IMR-90 (cell line): ENCODE data around the gene ABCB9. TPM values are rescaled to one million over a fixed set of nuclear protein-coding genes. Genes with fewer than 3 reads are reported as not detected.

ENCODE experiments used
- ATAC-seq: fragments of 200-7000 bp; cut with Tn5 transposase; 2 replicates; pipeline ENCODE4 v1.9.1; 2020; ENCODE audit warnings: low read depth, mild to moderate bottlenecking, moderate library complexity
- BruUV-seq: library from RNA; stranded (reverse); fragments of 400-500 nt; replicated peaks from 2 replicates; lab custom pipeline; 2021; lab: Mats Ljungman, UMichigan
- CTCF ChIA-PET: fragments of 300-600 bp; formaldehyde crosslinking; extraction: SDS; loops from one replicate; lab custom pipeline; 2021; ENCODE audit warnings: antibody characterized with exemption; lab: Yijun Ruan, JAX
- POLR2A ChIA-PET: fragments of 300-600 bp; sonication (Branson Sonifier 250); formaldehyde crosslinking; loops from one replicate; lab custom pipeline; 2022; ENCODE audit warnings: antibody characterized with exemption; ENCODE audit not compliant: unreplicated experiment; lab: Charles Lee
- DNase-seq: peaks from one replicate; pipeline ENCODE4 v3.0.0; 2013
- H2AFZ ChIP-seq: replicated peaks from 2 replicates; pipeline ENCODE3; 2013; ENCODE audit warnings: low read length, mild to moderate bottlenecking; ENCODE audit not compliant: poor library complexity
- H2AK5ac ChIP-seq: 2 replicates; pipeline ENCODE4 v1.6.1; 2013; ENCODE audit warnings: low read depth, low read length, inconsistent platforms
- H2AK9ac ChIP-seq: replicated peaks from 2 replicates; pipeline ENCODE3; 2013; ENCODE audit warnings: mild to moderate bottlenecking, low read depth, low read length, moderate library complexity; ENCODE audit not compliant: poor library complexity
- H2BK120ac ChIP-seq: 2 replicates; pipeline ENCODE4 v1.6.1; 2013; ENCODE audit warnings: low read depth, low read length, inconsistent platforms
- H2BK15ac ChIP-seq: 3 replicates; pipeline ENCODE4 v1.6.1; 2013; ENCODE audit warnings: low read depth, low read length, inconsistent platforms
- H2BK20ac ChIP-seq: 2 replicates; pipeline ENCODE4 v1.6.1; 2013; ENCODE audit warnings: low read depth, mild to moderate bottlenecking, inconsistent platforms, low read length, moderate library complexity
- H2BK5ac ChIP-seq: 2 replicates; pipeline ENCODE4 v1.6.1; 2013; ENCODE audit warnings: mild to moderate bottlenecking, low read depth, low read length, inconsistent platforms; ENCODE audit not compliant: poor library complexity, severe bottlenecking
- H3K14ac ChIP-seq: replicated peaks from 2 replicates; pipeline ENCODE4 v1.6.1; 2013; ENCODE audit warnings: low read depth, low read length, inconsistent platforms
- H3K18ac ChIP-seq: 2 replicates; pipeline ENCODE4 v1.6.1; 2013; ENCODE audit warnings: low read depth, low read length, control low read depth
- H3K23ac ChIP-seq: 2 replicates; pipeline ENCODE4 v1.6.1; 2013; ENCODE audit warnings: low read depth, low read length, inconsistent platforms
- H3K27ac ChIP-seq: 2 replicates; pipeline ENCODE4 v1.5.1; 2013; ENCODE audit warnings: mild to moderate bottlenecking, control low read depth, low read length; ENCODE audit not compliant: insufficient read depth
- H3K27me3 ChIP-seq: 2 replicates; pipeline ENCODE4 v1.6.1; 2013; ENCODE audit warnings: low read length; ENCODE audit not compliant: control insufficient read depth, insufficient read depth
- H3K36me3 ChIP-seq: 2 replicates; pipeline ENCODE4 v1.6.1; 2013; ENCODE audit warnings: low read length, mixed read lengths; ENCODE audit not compliant: control insufficient read depth, insufficient read depth
- H3K4ac ChIP-seq: 2 replicates; pipeline ENCODE4 v1.6.1; 2013; ENCODE audit warnings: low read depth, low read length, inconsistent platforms
- H3K4me1 ChIP-seq: 2 replicates; pipeline ENCODE4 v1.6.1; 2013; ENCODE audit warnings: low read length, mixed read lengths; ENCODE audit not compliant: control insufficient read depth, insufficient read depth
- H3K4me2 ChIP-seq: 2 replicates; pipeline ENCODE4 v1.6.1; 2013; ENCODE audit warnings: low read depth, mild to moderate bottlenecking, control low read depth, low read length, moderate library complexity
- H3K4me3 ChIP-seq: 2 replicates; pipeline ENCODE4 v1.5.1; 2013; ENCODE audit warnings: low read depth, mild to moderate bottlenecking, control low read depth, low read length, moderate library complexity; ENCODE audit not compliant: insufficient read depth
- H3K56ac ChIP-seq: 2 replicates; pipeline ENCODE4 v1.6.1; 2013; ENCODE audit warnings: low read length, inconsistent platforms; ENCODE audit not compliant: insufficient read depth; ENCODE audit errors: extremely low read depth
- H3K79me1 ChIP-seq, 2 experiments: 2 replicates each; pipeline ENCODE4 v1.6.1; 2013; ENCODE audit warnings: low read length in 2 of 2, inconsistent platforms in 1 of 2, low read depth in 1 of 2
- H3K9ac ChIP-seq: 2 replicates; pipeline ENCODE4 v1.6.1; 2013; ENCODE audit warnings: low read depth, low read length, control low read depth
- H3K9me1 ChIP-seq: 2 replicates; pipeline ENCODE4 v1.6.1; 2013; ENCODE audit warnings: low read length, inconsistent platforms; ENCODE audit not compliant: insufficient read depth
- H3K9me3 ChIP-seq: 2 replicates; pipeline ENCODE4 v1.6.1; 2013; ENCODE audit warnings: low read length; ENCODE audit not compliant: control insufficient read depth, insufficient read depth
- H4K20me1 ChIP-seq: 2 replicates; pipeline ENCODE4 v1.6.1; 2013; ENCODE audit warnings: low read length, inconsistent platforms; ENCODE audit not compliant: insufficient read depth
- H4K5ac ChIP-seq: 2 replicates; pipeline ENCODE4 v1.6.1; 2013; ENCODE audit warnings: mild to moderate bottlenecking, low read depth, low read length, control low read depth
- H4K8ac ChIP-seq, 2 experiments: 2 replicates each; pipeline ENCODE4 v1.6.1; 2013; ENCODE audit warnings: low read depth in 2 of 2, low read length in 2 of 2, control low read depth in 1 of 2, inconsistent platforms in 1 of 2
- H4K91ac ChIP-seq: 2 replicates; pipeline ENCODE4 v1.6.1; 2013; ENCODE audit warnings: low read depth, low read length, inconsistent platforms; ENCODE audit not compliant: insufficient read depth
- BHLHE40 ChIP-seq: fragments of 150-350 bp; IDR thresholded peaks from 2 replicates; pipeline ENCODE4 v1.6.1; 2016; ENCODE audit warnings: mild to moderate bottlenecking, low read depth, low read length
- CHD1 ChIP-seq: IDR thresholded peaks from 2 replicates; pipeline ENCODE4 v1.6.1; 2012; ENCODE audit warnings: low read depth, low read length, improper control_type of control experiment
- ELK1 ChIP-seq: fragments of 150-350 bp; IDR thresholded peaks from 2 replicates; pipeline ENCODE4 v1.6.1; 2016; ENCODE audit warnings: low read depth, mild to moderate bottlenecking, low read length, moderate library complexity, borderline replicate concordance
- POLR2A ChIP-seq: IDR thresholded peaks from 2 replicates; pipeline ENCODE4 v1.6.1; 2012; ENCODE audit warnings: mild to moderate bottlenecking, low read depth, low read length
- SMC3 ChIP-seq: fragments of 150-350 bp; IDR thresholded peaks from 2 replicates; pipeline ENCODE4 v1.6.1; 2016; ENCODE audit warnings: low read depth, mild to moderate bottlenecking, antibody characterized with exemption, low read length, moderate library complexity
- WGBS, 2 experiments: methylation state at CpG; one replicate each; pipeline versions ENCODE4 v1.1.5 to v1.1.7; 2013; ENCODE audit warnings: missing lambda C conversion rate in 2 of 2; ENCODE audit not compliant: insufficient read length in 1 of 2; ENCODE audit errors: extremely low coverage in 2 of 2; 5-methylcytosine and 5-hydroxymethylcytosine counted together
- dilution Hi-C: fragments of 300-500 bp; cut with HindIII; formaldehyde crosslinking; loops from one replicate; pipeline ENCODE4 v1.14.3; 2018; ENCODE audit warnings: low sequenced_read_pairs; ENCODE audit not compliant: unreplicated experiment
- in situ Hi-C: fragments of 300-500 bp; cut with MboI; formaldehyde crosslinking; loops from 3 replicates; pipeline ENCODE4 v1.14.3; 2019; ENCODE audit warnings: low sequenced_read_pairs, inconsistent platforms, mixed read lengths
- intact Hi-C: fragments of 100-400 bp; cut with micrococcal nuclease; formaldehyde crosslinking; loops from 2 replicates; pipeline ENCODE4 v1.10.0; 2022
- polyA plus RNA-seq, 3 experiments: library from polyadenylated mRNA; depleted of rRNA; stranded (reverse); fragments of >200 nt; gene quantifications; 2 replicates each; pipeline ENCODE4 v1.2.3, GENCODE V29; 2012; ENCODE audit warnings: low replicate concordance in 1 of 3
- total RNA-seq: library from RNA; depleted of rRNA; stranded (reverse); fragments of >200 nt; gene quantifications from 2 replicates; pipeline ENCODE4 v1.2.3, GENCODE V29; 2012

The ABCB9 gene
- total and polyA plus RNA-seq, 2 of the 4 experiments (the other 2 are of a cell fraction), result 5.6 to 8.3 TPM

DNA sequence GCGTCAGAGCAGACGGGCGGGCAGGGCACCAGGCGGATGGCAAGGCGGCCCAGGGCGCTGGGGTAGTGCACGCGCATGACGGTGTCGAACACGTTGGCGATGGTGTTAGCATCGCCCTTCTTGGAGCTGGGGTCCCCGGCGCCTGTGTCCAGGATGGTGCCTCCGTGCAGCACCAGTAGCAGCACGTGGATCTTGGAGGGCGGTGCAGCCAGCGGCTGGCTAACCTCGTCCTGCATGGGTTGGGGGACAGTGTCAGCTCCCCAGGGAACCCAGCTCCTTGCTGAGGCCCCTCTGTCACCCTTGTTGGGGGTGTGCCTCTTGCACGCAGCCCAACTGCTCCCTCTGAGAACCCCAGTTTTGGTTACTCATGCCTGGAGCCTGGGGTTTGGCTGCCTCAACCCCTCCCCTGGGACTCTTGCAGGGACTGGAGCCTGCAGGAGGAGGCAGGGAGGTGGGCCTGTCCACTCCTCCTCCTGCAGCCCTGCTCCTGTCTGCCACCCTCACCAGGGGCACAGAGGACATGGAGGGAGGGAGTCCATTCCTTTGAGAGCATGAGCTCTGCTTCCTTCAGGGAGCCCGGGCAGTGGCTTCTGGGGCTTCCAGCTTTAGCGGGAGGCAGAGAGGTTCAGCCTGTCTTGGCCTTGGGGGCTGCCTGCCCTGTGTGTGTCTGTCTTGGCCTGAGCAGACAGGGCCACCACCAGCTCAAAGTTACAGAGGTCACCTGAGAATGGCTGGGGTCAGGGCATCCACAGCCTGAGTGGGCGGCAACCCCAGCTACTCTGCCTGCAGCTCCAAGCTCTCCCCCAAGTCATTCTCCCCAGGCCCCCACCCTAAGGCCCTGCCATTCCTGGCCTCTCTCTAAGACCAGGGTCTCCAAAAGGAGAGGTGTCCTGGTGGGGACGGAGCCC, 31.3 kb upstream of the ABCB9 start:
- no peak for TF ChIP-seq POLR2A
- TF ChIP-seq ELK1, result no peak
- no peak for TF ChIP-seq SMC3
- TF ChIP-seq BHLHE40, result no peak
- no peak for TF ChIP-seq CHD1
- no peak overlapping the region for H2AFZ ChIP-seq
- H3K4ac ChIP-seq, result no peak overlapping the region
- dilution Hi-C loops, result loop anchor here (25.0 kb wide), 1 partner anchor 240 kb away; the partner anchor contains the start of genes MPHOSPH9 and MTRFR
- ATAC-seq (no peak), DNase-seq (no peak)
- no peak overlapping the region for H4K8ac ChIP-seq
- no peaks in the 10 kb centered on the region for H3K9me1 ChIP-seq
- H2BK20ac ChIP-seq, result no peak overlapping the region
- 95% methylated on average over 18 of the region's 25 CpGs; no CpG with 5 or more reads in 1 of the 2 experiments for WGBS, 2 experiments
- no peak overlapping the region for H2BK5ac ChIP-seq
- no peaks in the 10 kb centered on the region for H4K20me1 ChIP-seq
- no peak overlapping the region for H2AK5ac ChIP-seq
- H3K27ac ChIP-seq, result no peak overlapping the region
- H3K56ac ChIP-seq, result no peak overlapping the region
- H3K9ac ChIP-seq, result no peak overlapping the region
- H4K5ac ChIP-seq, result no peak overlapping the region
- no peak overlapping the region for H2BK15ac ChIP-seq
- H2AK9ac ChIP-seq, result no peak overlapping the region
- H3K36me3 ChIP-seq, result peaks cover 31% of the 10 kb centered on the region
- no peak overlapping the region for H3K14ac ChIP-seq
- no peaks in the 10 kb centered on the region for H3K79me1 ChIP-seq
- ChIA-PET CTCF (interaction anchor here (0.6 kb wide), 1 partner anchor 43 kb away, joined by 3 read pairs; no protein-coding TSS in a partner anchor), POLR2A (no interaction called here)
- BruUV-seq, result no TSS peak
- no peak overlapping the region for H3K18ac ChIP-seq
- H3K27me3 ChIP-seq, result no peaks in the 10 kb centered on the region
- no peak overlapping the region for H3K4me2 ChIP-seq
- no peak overlapping the region for H2BK120ac ChIP-seq
- no peaks in the 10 kb centered on the region for H3K9me3 ChIP-seq
- no peak overlapping the region for H3K4me3 ChIP-seq
- no peak overlapping the region for H4K91ac ChIP-seq
- in situ Hi-C loops, result no loop called here
- intact Hi-C loops, result no loop called here
- no peak overlapping the region for H3K23ac ChIP-seq
- H3K4me1 ChIP-seq, result no peaks in the 10 kb centered on the region
